ENCODE results near the gene AGRN.

DNA sequence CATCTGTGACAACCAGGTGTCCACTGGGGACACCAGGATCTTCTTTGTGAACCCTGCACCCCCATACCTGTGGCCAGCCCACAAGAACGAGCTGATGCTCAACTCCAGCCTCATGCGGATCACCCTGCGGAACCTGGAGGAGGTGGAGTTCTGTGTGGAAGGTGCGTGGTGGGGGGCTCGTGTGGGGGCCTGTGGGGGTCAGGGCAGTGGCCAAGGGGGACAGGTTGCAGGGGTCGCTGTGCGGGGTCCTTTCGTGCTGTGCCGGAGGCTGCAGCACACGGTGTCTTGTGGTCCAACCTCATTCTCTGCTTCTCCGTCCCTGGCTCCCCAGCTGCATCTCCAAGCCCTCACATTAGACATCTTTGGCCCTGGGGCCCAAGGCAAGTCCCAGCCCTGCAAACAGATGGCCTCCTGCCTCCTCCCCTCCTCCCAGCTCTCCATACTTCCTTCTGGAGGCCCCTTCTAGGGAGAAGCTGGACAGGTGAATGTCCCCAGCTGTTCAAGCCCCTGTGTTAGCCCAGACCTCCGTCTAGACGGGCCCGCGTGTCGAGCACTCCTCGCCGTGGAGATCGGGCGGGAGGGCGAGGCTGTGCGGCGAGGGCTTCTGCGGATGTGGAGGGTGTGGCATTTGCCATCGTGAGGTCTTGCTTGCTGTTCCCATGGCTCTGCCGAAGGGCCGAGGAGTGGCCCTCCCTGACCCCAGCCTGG lies 2.5 kb downstream of the AGRN start:
- TF ChIP-seq, protein P1, sequence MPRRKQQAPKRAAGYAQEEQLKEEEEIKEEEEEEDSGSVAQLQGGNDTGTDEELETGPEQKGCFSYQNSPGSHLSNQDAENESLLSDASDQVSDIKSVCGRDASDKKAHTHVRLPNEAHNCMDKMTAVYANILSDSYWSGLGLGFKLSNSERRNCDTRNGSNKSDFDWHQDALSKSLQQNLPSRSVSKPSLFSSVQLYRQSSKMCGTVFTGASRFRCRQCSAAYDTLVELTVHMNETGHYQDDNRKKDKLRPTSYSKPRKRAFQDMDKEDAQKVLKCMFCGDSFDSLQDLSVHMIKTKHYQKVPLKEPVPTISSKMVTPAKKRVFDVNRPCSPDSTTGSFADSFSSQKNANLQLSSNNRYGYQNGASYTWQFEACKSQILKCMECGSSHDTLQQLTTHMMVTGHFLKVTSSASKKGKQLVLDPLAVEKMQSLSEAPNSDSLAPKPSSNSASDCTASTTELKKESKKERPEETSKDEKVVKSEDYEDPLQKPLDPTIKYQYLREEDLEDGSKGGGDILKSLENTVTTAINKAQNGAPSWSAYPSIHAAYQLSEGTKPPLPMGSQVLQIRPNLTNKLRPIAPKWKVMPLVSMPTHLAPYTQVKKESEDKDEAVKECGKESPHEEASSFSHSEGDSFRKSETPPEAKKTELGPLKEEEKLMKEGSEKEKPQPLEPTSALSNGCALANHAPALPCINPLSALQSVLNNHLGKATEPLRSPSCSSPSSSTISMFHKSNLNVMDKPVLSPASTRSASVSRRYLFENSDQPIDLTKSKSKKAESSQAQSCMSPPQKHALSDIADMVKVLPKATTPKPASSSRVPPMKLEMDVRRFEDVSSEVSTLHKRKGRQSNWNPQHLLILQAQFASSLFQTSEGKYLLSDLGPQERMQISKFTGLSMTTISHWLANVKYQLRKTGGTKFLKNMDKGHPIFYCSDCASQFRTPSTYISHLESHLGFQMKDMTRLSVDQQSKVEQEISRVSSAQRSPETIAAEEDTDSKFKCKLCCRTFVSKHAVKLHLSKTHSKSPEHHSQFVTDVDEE (CRISPR knock-in tag; IDR thresholded peaks at IDR 0.05): no peak
- no peak for TF ChIP-seq PPARA (CRISPR knock-in tag; IDR thresholded peaks at IDR 0.05; ENCODE audit: borderline replicate concordance)

Data from SK-N-SH treated with all-trans-retinoic acid at 6 μM for 48 hours (cell line).